Measurements from ENCODE around the gene RAD51C.
"Not testable (repeated sequence)": the region's sequence is repeated elsewhere in the genome, so short reads cannot be mapped to it uniquely, and the experiment has no call there.

Gene RAD51C

GRCh38 chr17:58747674-58748073 is 55.3 kb downstream of the RAD51C start:
- no peak for DNase-seq

DNA sequence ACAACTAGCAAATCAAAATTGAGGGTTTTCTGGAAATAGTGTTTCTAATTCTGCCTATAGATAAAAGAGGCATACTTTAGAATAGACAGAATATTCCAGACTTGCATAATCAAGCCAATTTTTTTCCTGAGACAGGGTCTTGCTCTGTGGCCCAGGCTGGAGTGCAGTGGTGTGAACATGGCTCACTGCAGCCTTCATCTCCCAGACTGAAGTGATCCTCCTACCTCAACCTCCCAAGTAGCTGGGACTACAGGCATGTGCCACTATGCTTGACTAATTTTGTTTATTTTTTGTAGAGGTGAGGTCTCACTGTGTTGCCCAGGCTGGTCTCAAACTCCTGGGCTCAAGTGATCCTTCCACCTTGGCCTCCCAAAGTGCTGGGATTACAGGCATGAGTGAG is 57.2 kb downstream of the RAD51C start:
- DNase-seq, result not testable (repeated sequence)

DNA sequence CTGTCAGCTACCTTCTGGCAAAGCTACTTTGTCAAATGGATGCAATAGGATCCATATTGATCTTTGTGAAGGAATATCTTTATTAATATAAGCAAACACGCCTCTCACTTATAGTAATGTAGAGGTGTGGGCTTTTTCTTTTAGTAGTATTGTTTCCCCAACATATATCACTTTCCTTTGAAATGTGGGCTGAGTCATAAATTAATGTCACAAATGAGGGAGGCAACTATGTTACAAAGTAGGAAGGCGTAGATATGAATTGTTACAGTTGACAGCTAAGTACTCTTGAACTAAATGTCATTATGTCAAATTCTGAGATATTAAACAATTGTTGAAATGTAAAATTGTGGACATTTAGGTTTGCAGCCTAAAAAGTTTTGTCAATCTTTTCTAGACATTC is 60.6 kb downstream of the RAD51C start:
- DNase-seq, result no peak

DNA sequence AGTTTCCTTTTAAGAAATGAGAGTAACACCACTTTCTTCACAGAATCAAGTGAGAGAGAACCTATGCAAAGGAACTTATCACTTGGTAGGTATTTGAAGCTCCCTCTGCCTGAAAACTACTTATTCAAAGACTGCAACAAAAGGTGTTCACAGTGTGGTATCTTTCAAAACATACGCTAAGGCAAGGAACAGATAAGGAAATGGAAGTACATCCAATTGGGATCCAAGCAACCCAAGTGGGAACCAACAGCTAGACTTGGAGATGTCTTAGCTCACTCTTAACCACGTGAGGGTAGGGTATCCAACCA is 62.8 kb downstream of the RAD51C start:
- no peak for DNase-seq

GRCh38 chr17:58755577-58756245 is 63.3 kb downstream of the RAD51C start, which contains the start of gene PPM1E:
Gene PPM1E, plus strand, starts transcription at chr17:58755854.
- DNase-seq, result peak; percentile 93

DNA sequence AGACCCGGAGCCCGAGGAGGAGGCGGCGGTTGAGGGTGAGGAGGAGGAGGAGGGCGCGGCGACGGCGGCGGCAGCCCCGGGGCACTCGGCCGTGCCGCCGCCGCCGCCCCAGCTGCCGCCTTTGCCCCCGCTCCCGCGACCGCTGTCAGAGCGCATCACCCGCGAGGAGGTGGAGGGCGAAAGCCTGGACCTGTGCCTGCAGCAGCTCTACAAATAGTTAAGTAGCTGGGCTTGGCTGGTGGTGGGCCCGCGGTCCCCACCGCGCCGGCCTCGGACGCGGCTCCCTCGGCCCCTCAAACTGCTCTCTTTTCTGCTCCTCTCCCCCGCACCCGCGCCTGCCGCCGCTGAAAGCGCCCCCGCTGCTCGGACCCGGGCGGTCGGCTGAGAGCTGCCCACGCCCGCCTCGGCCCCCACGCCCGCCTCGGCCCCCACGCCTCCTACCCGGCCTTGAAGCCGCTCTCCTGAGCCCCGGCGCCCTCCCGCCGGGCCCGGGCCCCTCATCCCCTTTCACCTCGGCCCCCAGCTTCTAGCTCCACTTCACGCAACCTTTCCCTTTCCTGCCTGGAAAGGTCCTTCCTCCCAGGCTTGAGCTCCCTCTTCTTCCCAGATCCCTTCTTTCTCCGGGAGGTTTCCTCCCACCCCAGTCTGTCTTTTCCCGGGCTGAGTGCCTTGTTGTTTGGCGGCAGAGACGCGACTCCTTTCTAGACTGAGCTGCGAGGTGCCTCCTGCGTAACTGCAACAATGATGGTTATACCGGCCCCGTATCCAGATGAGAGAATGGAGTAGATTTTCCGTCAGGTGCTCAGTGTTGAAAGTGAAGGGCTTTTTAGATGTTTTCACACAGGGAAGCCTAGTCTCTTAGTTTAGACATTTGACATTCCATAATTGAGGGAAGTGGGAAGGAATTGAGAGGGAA is 64.1 kb downstream of the RAD51C start:
- DNase-seq, result peak; percentile 59

GRCh38 chr17:58757162-58757613 is 64.8 kb downstream of the RAD51C start:
- no peak for DNase-seq

GRCh38 chr17:58758890-58759289 is 66.5 kb downstream of the RAD51C start:
- no peak for DNase-seq

GRCh38 chr17:58759522-58759921 is 67.1 kb downstream of the RAD51C start:
- no peak for DNase-seq

DNA sequence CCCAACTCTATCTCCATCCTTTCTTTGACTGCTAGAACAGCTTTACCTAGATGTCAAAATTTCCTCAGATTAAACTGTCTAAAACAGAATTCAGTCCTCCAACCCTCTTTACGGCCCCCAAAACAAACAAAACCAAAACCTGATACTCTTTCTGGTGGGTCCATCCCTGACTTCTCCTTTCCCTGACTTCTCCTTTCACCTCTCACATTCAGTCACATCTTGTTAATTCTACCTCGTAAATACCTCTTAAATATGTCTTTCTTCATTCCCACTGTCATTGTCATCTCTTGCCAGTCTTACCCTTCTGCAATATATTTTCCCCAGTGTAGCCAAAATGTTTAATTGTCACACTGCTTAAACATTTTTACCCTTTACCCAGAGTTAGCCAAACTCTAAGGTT is 67.8 kb downstream of the RAD51C start:
- DNase-seq, result no peak

DNA sequence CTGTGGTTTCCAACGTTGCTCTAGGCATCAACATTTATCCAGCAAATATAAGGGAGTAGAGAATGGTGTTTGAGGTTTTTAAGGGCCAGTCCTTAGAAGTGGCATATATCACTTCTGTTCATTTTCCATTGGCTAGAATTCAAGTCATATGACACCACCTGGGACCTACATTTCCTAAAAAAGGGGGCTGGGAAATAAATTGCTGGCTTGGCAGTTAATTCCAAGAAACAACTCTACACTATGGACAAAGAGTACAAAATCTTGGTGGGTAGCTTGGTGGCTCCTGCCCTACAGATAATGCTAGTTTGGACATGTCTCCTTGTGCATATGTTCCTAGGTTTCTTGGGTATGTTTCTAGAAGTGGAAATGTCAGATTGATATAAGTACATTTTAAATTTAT is 70.9 kb downstream of the RAD51C start:
- no peak for DNase-seq

DNA sequence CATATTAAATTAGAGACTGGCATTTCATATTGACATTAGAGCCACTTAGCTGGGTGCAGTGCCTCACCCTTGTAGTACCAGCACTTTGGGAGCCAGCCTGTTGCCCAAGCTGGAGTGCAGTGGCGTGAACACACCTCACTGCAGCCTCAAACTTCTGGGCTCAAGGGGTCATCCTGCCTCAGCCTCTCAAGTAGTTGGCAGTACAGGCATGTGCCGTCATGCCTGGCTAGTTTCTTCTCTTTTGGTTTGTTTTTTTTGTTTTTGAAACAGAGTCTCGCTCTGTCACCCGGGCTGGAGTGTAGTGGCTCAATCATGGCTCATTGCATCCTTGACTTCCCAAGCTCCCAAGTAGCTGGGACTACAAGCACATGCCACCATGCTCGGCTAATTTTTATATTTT is 72.0 kb downstream of the RAD51C start:
- no peak for DNase-seq

GRCh38 chr17:58778482-58778881 is 86.1 kb downstream of the RAD51C start:
- not testable (repeated sequence) for DNase-seq

GRCh38 chr17:58779446-58779845 is 87.0 kb downstream of the RAD51C start:
- no peak for DNase-seq

- DNase-seq, result no peak
Observed at GRCh38 chr17:58783380-58783779, 91.0 kb downstream of the RAD51C start.

- no peak for DNase-seq
Observed at GRCh38 chr17:58785097-58785496, 92.7 kb downstream of the RAD51C start.
